Activated CD4-positive, alpha-beta T cell treated with anti-CD3 and anti-CD28 coated beads for 24 hours (primary cell): Measurements from ENCODE around the gene RALGAPA2.

Experiments used
- DNase-seq, 2 donors: peaks; one replicate each; pipeline ENCODE4 v3.0.0-alpha.2; 2020; ENCODE audit warnings: low read depth in 2 of 2

RALGAPA2 gene

GRCh38 chr20:20630551-20630950, 81.9 kb downstream of the RALGAPA2 start:
- no peak for DNase-seq

GRCh38 chr20:20629556-20630188, 82.8 kb downstream of the RALGAPA2 start:
- no peak for DNase-seq

- no peak for DNase-seq
Observed at GRCh38 chr20:20628314-20628713, 84.1 kb downstream of the RALGAPA2 start.

- DNase-seq: no peak
Observed at GRCh38 chr20:20627471-20627870, 85.0 kb downstream of the RALGAPA2 start.

- no peak for DNase-seq
Observed at GRCh38 chr20:20624914-20625313, 87.5 kb downstream of the RALGAPA2 start.

- DNase-seq: no peak
Observed at GRCh38 chr20:20621195-20621594, 91.2 kb downstream of the RALGAPA2 start.

- DNase-seq: no peak
Observed at GRCh38 chr20:20614391-20614790, 98.1 kb downstream of the RALGAPA2 start.

GRCh38 chr20:20612251-20612650, 100.2 kb downstream of the RALGAPA2 start:
- DNase-seq: no peak

GRCh38 chr20:20611167-20611566, 101.3 kb downstream of the RALGAPA2 start:
- DNase-seq: no peak

- DNase-seq: no peak
Observed at GRCh38 chr20:20609522-20609921, 102.9 kb downstream of the RALGAPA2 start.

- no peak for DNase-seq
Observed at GRCh38 chr20:20608641-20609040, 103.8 kb downstream of the RALGAPA2 start.

GRCh38 chr20:20608041-20608440, 104.4 kb downstream of the RALGAPA2 start:
- DNase-seq: no peak

- no peak for DNase-seq
Observed at GRCh38 chr20:20606881-20607280, 105.6 kb downstream of the RALGAPA2 start.

GRCh38 chr20:20606050-20606449, 106.4 kb downstream of the RALGAPA2 start:
- DNase-seq: no peak

GRCh38 chr20:20604907-20605306, 107.5 kb downstream of the RALGAPA2 start:
- DNase-seq: no peak

GRCh38 chr20:20604357-20604756, 108.1 kb downstream of the RALGAPA2 start:
- DNase-seq: no peak

- no peak for DNase-seq
Observed at GRCh38 chr20:20603339-20603990, 109.0 kb downstream of the RALGAPA2 start.

GRCh38 chr20:20597966-20598365, 114.5 kb downstream of the RALGAPA2 start:
- no peak for DNase-seq

- no peak for DNase-seq
Observed at GRCh38 chr20:20594171-20594530, 118.3 kb downstream of the RALGAPA2 start.

- no peak for DNase-seq
Observed at GRCh38 chr20:20593447-20594170, 118.8 kb downstream of the RALGAPA2 start.

GRCh38 chr20:20585146-20585545, 127.3 kb downstream of the RALGAPA2 start:
- DNase-seq: no peak

GRCh38 chr20:20582734-20583133, 129.7 kb downstream of the RALGAPA2 start:
- no peak for DNase-seq

GRCh38 chr20:20580139-20580538, 132.3 kb downstream of the RALGAPA2 start:
- no peak for DNase-seq
